Naive B cell (primary cell): ENCODE results near the gene MTMR4. TPM values are rescaled to one million over a fixed set of nuclear protein-coding genes. Genes with fewer than 3 reads are reported as not detected.

Experiments used
- ATAC-seq, 2 donors: fragments of 150-1000 bp; cut with Tn5 transposase; 2 replicates each; pipeline ENCODE4 v1.10.0; 2021; ENCODE audit warnings: low read depth in 2 of 2, mild to moderate bottlenecking in 2 of 2, moderate library complexity in 2 of 2
- DNase-seq: peaks from one replicate; pipeline ENCODE4 v3.0.0; 2022
- H3K27ac Mint-ChIP-seq, 6 donors: one replicate each; pipeline ENCODE4 v1.8.0; 2020 to 2022; ENCODE audit warnings: mild to moderate bottlenecking in 6 of 6, mixed read lengths in 6 of 6, moderate library complexity in 5 of 6, inconsistent platforms in 2 of 6
- H3K27me3 Mint-ChIP-seq, 3 donors: one replicate each; pipeline ENCODE4 v1.8.0; 2021 to 2022; ENCODE audit warnings: mixed read lengths in 3 of 3, mild to moderate bottlenecking in 1 of 3
- H3K36me3 Mint-ChIP-seq, 2 donors: one replicate each; pipeline ENCODE4 v1.8.0; 2020 to 2022; ENCODE audit warnings: mixed read lengths in 2 of 2, inconsistent platforms in 1 of 2, mild to moderate bottlenecking in 1 of 2
- H3K4me1 Mint-ChIP-seq, 3 donors: one replicate each; pipeline ENCODE4 v1.8.0; 2020 to 2022; ENCODE audit warnings: mixed read lengths in 3 of 3, inconsistent platforms in 1 of 3, mild to moderate bottlenecking in 1 of 3, moderate library complexity in 1 of 3
- H3K4me3 Mint-ChIP-seq, 8 donors: one replicate each; pipeline ENCODE4 v1.8.0; 2020 to 2022; ENCODE audit warnings: mild to moderate bottlenecking in 8 of 8, mixed read lengths in 8 of 8, moderate library complexity in 8 of 8, inconsistent platforms in 2 of 8
- H3K9me3 Mint-ChIP-seq, 7 donors: one replicate each; pipeline ENCODE4 v1.8.0; 2020 to 2022; ENCODE audit warnings: mixed read lengths in 7 of 7, mild to moderate bottlenecking in 5 of 7, inconsistent platforms in 2 of 7, moderate library complexity in 1 of 7
- polyA plus RNA-seq, 6 donors: library from polyadenylated mRNA; unstranded; fragments of 300-500 nt; fragmentation: Illumina TruSeq; gene quantifications; one replicate each; pipeline ENCODE4 v1.2.3, GENCODE V29; 2021; ENCODE audit warnings: low read depth in 6 of 6

MTMR4 gene
- polyA plus RNA-seq, 6 donors from 2014 or later, result 12.9 to 35.7 (median 30.4) TPM

DNA sequence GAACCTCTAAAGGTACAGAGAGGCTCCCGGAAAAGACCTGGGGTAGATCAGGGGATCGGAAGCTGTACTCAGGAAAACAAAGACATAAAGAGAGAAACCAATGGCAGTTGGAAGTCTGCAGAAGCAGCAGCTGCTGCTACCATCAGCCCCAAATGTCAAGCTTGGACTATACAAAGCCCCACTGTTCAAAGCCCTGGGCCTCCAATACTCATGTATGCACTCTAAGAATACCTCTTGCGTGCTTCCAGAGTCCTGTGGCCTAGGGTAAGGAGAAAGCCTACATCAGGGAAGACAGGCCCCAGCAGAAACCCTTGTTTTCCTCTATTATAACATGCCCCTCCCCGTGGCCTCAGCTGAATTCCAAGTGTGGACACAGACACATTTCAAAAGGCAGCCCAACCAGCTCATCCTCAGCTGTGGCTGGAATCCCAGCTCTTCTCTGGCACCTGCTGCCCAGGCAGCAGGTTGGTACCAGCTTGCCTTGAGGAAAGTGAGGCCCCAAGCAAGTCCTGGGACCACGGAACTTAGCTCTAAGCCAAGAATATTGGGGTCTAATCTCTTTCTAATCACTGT lies 19.3 kb upstream of the MTMR4 start:
- H3K4me1 Mint-ChIP-seq, result peaks cover 0 to 11% (median 9%) of the 10 kb centered on the region in 3 donors
- peak overlapping the region in 4 of 8 donors; percentile 23 to 79 (median 44) for H3K4me3 Mint-ChIP-seq
- H3K9me3 Mint-ChIP-seq, result no peaks in the 10 kb centered on the region
- no peaks in the 10 kb centered on the region for H3K36me3 Mint-ChIP-seq
- H3K27ac Mint-ChIP-seq, result peak overlapping the region in 2 of 6 donors; percentile 16 to 22
- peaks cover 20 to 57% (median 51%) of the 10 kb centered on the region in 3 donors for H3K27me3 Mint-ChIP-seq
- ATAC-seq (no peak), DNase-seq (no peak)

DNA sequence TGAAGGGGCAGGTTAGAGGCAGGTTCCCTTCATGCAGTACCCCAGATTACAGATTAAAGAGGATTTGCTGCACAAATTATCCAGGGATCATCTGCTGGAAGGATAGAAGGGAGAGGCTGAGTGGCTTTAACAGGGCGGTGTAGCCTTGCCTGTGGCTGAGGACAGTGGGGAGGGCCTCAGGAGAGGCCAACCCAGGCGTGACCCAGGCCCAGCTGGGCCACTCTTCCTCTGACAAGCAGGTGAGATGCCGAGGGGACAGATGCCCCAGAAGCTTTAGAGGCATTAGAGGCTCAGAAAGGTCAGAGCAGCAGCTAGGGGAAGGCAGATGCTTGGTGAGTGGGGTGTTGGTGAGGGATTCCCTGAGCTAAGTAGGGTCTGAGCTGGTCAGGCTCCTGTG lies 18.1 kb upstream of the MTMR4 start:
- Mint-ChIP-seq H3K9me3 (no peaks in the 10 kb centered on the region), H3K27ac (no peak overlapping the region), H3K4me1 (peaks cover 0 to 11% (median 9%) of the 10 kb centered on the region in 3 donors), H3K36me3 (no peaks in the 10 kb centered on the region), H3K4me3 (peak overlapping the region in 7 of 8 donors; percentile 23 to 85 (median 72)), H3K27me3 (peaks cover 20 to 58% (median 51%) of the 10 kb centered on the region in 3 donors)
- DNase-seq (no peak), ATAC-seq (no peak)

DNA sequence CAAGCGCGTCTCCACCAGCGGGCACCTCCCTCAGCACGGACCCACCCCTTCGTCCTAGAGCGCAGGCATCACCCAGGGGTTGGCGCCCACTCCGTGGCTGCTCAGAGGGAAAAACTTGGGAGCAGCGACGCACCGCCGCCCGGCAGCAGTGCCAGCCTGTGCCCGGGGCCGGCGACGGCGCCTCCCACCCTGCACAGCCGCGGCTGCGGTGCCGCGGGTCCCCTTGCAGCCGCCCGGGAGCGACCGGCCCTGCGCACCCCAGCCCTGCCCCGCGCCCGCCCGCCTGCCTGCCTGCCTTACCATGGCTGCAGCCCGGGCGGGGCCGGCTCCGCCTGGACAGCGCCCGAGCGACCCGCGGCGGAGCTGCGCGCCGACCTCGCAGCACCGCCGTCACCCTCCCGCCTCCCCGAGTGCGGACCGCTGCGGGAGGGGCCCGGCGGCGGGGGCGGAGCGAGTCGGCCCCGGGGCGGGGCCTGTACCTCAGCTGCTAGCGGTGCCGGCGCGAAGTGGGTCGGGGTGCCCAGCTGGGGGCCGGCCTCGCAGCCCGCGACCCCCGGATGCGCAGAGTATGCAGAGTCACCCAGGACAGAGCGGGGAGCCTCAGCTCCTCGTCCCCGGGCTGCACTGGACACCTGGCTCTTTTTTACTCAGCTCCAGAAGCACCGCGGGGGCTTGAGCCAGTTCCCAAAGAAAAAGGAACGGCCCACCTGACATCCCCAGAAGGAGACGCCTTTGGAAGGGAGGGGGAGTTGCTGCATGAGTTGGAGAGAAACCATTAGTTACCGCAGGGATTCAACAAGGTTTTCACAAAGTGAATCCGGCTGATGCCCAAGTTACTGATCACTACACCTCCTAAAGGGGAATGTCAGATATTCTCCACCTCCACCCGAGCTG lies 17.5 kb upstream of the MTMR4 start:
- peak overlapping the region; percentile 23 to 86 (median 73) for H3K4me3 Mint-ChIP-seq
- H3K27me3 Mint-ChIP-seq, result peaks cover 20 to 63% (median 55%) of the 10 kb centered on the region in 3 donors
- ATAC-seq (peak; percentile 90 to 93), DNase-seq (peak; percentile 66)
- H3K9me3 Mint-ChIP-seq, result no peaks in the 10 kb centered on the region
- no peak overlapping the region for H3K27ac Mint-ChIP-seq
- H3K4me1 Mint-ChIP-seq, result peaks cover 4 to 16% (median 11%) of the 10 kb centered on the region in 3 donors
- H3K36me3 Mint-ChIP-seq, result no peaks in the 10 kb centered on the region

DNA sequence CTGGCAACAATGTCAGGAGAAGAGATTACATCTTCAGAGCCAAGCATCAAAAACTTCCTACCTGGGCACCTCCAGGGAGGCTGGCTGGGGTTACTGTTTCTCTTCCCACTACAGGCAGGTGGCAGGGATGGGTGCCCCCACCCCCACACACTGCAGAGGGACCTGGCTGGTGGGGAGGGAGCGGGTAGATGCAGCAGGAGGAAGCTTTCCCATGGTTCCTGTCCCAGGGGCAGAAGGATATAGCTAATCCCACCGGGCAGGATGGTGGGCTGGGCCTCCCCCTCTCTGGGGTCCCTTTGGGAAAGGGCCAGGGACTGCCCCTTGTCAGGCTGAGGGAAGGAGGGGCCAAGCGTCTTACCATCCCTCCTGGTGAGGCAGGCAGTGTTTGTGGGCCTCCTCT lies 16.7 kb upstream of the MTMR4 start:
- ATAC-seq (no peak), DNase-seq (no peak)
- Mint-ChIP-seq H3K27me3 (peaks cover 19 to 59% (median 56%) of the 10 kb centered on the region in 3 donors), H3K4me1 (peaks cover 7 to 20% (median 11%) of the 10 kb centered on the region in 3 donors), H3K36me3 (no peaks in the 10 kb centered on the region), H3K9me3 (no peaks in the 10 kb centered on the region), H3K27ac (no peak overlapping the region), H3K4me3 (peak overlapping the region; percentile 55 to 86 (median 68))

DNA sequence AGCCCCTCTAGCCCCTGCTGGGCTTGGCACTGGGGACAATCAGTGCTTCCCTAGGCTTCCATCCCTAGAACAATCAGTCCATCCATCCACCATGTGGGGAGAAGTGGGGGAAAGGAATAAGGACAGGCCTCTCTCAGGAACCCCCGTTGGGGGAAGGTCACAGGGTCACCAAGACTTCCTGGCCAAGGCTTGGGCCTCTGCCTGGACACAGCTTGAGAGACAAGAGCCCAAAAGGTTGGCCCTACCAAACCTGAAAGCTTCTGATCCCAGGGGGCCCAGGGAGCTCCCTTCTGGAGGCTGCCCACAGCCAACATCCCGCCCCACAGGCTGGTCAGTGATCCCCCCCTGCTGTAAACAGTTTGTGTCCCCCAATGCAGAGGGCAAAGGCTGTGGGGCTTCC lies 16.2 kb upstream of the MTMR4 start:
- Mint-ChIP-seq H3K27me3 (peaks cover 15 to 54% (median 52%) of the 10 kb centered on the region in 3 donors), H3K4me1 (peaks cover 7 to 20% (median 11%) of the 10 kb centered on the region in 3 donors)

DNA sequence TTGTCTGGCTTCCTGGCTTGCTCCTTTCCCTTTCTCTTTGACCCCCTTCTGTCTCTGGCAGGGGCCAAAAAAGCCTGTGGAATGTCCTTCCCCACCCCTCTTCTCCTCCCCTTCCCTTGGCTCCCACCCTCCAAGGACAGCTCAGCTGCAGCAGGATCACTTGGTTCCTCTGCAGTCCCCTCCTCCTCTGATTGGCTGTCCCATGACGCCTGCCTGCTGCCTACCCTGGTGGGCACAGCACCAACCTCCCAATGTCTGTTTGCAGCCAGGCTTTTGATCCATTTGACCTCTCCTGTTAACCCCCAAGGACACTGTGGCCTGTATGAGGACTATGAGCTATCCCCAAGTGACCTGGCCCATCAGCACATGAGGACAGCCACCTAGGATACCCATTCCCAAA lies 14.8 kb upstream of the MTMR4 start:
- Mint-ChIP-seq H3K27me3 (peaks cover 11 to 41% (median 38%) of the 10 kb centered on the region in 3 donors), H3K36me3 (no peaks in the 10 kb centered on the region), H3K4me1 (peaks cover 7 to 20% (median 11%) of the 10 kb centered on the region in 3 donors), H3K27ac (peak overlapping the region in 1 of 6 donors; percentile 71), H3K9me3 (no peaks in the 10 kb centered on the region), H3K4me3 (no peak overlapping the region)
- ATAC-seq, result no peak
- no peak for DNase-seq

More for the DNA sequence above, 16.2 kb upstream of the MTMR4 start:
- no peaks in the 10 kb centered on the region for H3K36me3 Mint-ChIP-seq
- peak overlapping the region; percentile 29 to 74 (median 62) for H3K4me3 Mint-ChIP-seq
- no peaks in the 10 kb centered on the region for H3K9me3 Mint-ChIP-seq
- DNase-seq (no peak), ATAC-seq (no peak)
- no peak overlapping the region for H3K27ac Mint-ChIP-seq

DNA sequence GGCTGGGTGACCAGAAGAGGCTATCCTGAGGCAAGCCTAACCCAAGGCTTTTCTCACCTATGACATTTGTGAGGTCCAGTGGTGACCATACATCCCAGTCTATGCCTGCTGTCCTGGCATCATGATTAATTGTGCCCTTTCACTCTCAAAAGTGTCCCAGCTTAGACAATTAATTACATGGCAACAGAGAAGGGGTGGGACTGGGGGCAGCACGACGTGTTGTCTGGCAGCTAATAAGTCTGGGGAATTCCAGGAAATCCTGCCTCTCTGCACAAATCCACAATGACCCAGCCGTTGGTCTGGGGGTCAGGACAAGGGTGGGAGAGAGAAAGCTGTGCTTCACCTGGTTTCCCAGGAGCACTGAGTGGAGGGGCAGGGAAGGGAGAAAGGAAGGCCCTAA lies 14.0 kb upstream of the MTMR4 start:
- Mint-ChIP-seq H3K27ac (no peak overlapping the region), H3K4me3 (peak overlapping the region in 1 of 8 donors; percentile 12), H3K4me1 (peaks cover 7 to 20% (median 11%) of the 10 kb centered on the region in 3 donors), H3K27me3 (peaks cover 9 to 36% (median 33%) of the 10 kb centered on the region in 3 donors), H3K36me3 (no peaks in the 10 kb centered on the region), H3K9me3 (no peaks in the 10 kb centered on the region)
- no peak for DNase-seq
- ATAC-seq, result no peak

DNA sequence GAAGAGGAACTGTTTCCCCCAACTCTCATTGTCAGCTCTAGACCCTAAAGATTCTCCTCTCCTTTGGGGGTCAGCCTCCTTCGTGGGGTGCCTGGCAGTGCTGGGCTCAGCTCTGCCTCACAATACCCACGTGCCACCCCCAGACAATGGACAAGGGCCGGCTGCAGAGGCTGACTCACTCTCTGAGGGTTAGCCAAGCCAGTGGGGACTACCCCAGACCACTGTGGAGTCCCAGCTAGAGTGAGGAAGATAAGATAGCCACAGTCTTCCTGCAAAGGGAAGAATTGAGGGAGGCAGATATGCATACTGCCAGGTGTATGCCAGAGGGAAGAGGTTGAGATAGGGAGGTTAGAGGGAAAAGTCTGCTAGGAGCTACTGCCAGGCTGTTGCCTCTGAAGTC lies 13.5 kb upstream of the MTMR4 start:
- no peaks in the 10 kb centered on the region for H3K9me3 Mint-ChIP-seq
- H3K4me3 Mint-ChIP-seq, result peak overlapping the region in 1 of 8 donors; percentile 12
- ATAC-seq, result no peak
- peak overlapping the region in 1 of 6 donors; percentile 90 for H3K27ac Mint-ChIP-seq
- H3K4me1 Mint-ChIP-seq, result peaks cover 7 to 18% (median 11%) of the 10 kb centered on the region in 3 donors
- H3K27me3 Mint-ChIP-seq, result peaks cover 5 to 32% (median 28%) of the 10 kb centered on the region in 3 donors
- no peaks in the 10 kb centered on the region for H3K36me3 Mint-ChIP-seq
- DNase-seq, result no peak

DNA sequence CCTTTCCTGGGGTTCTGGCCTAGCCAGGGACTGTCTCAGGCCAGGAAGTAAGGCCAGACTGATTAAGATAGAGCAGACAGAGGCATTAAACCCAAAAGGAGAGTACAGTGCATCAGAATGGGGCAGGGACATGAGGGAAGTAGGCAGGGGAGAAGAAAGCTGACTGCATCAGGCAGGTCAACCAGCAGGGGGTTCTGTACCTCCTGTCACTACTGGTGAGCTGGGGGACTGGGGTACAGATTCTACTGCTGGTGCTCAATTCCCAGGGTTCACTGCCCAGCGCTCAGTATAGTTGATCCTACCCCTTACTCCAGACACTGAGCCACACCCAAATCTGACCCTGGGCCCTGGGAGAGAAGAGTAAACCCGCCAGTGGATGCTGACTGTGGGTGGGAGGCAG lies 12.9 kb upstream of the MTMR4 start:
- no peak for DNase-seq
- Mint-ChIP-seq H3K4me3 (no peak overlapping the region), H3K36me3 (no peaks in the 10 kb centered on the region), H3K4me1 (peaks cover 4 to 11% (median 7%) of the 10 kb centered on the region in 3 donors), H3K27ac (peak overlapping the region in 5 of 6 donors; percentile 43 to 89 (median 60)), H3K27me3 (peaks cover 2 to 25% (median 22%) of the 10 kb centered on the region in 3 donors), H3K9me3 (no peaks in the 10 kb centered on the region)
- ATAC-seq, result no peak

DNA sequence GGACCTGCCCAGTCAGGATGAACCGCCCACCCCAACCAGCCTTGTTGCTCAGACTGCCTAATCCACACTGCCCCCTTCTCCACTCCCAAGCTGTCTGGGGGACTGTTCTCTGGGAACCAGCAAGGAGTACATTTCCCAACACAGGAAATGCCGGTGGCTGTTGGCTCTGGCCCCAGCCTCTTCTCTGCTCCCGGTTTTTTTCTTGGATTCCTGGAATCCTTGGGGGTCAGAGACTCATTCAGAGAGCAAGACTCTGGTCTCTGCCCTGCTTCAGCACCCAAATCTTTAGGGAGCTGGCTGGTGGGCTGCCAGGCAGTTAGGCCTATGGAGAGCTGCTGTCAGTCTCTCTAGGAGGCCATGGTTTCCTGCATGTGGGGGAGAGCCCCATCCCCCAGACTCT lies 10.8 kb upstream of the MTMR4 start:
- DNase-seq, result no peak
- ATAC-seq, result no peak
- Mint-ChIP-seq H3K4me1 (peaks cover 2 to 9% (median 7%) of the 10 kb centered on the region in 3 donors), H3K4me3 (peak overlapping the region in 1 of 8 donors; percentile 37), H3K9me3 (no peaks in the 10 kb centered on the region), H3K36me3 (no peaks in the 10 kb centered on the region), H3K27me3 (peaks cover 0 to 23% (median 21%) of the 10 kb centered on the region in 3 donors), H3K27ac (no peak overlapping the region)

DNA sequence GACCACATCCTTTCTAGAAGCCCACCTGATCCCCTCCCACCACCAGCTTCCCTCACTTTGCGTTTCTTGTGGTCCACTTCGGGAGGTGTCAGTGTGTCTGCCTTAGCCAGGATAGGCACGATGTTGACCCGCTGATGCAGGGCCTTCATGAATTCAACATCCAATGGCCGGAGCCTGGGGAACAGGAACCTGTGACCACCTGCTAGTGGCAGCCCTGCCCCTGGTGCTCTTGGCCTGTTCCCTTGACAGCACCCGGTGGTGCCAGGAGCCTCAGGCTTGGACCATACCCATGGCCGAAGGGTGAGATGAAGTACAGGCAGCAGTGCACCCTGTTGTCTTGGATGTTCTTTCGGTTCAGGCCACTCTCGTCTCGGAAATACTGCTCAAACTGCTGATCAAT lies 7.2 kb upstream of the MTMR4 start:
- Mint-ChIP-seq H3K27ac (peak overlapping the region in 1 of 6 donors; percentile 66), H3K36me3 (no peaks in the 10 kb centered on the region), H3K27me3 (peaks cover 0 to 3% (median under 1%) of the 10 kb centered on the region in 3 donors), H3K4me1 (peaks cover 6 to 17% (median 7%) of the 10 kb centered on the region in 3 donors), H3K9me3 (no peaks in the 10 kb centered on the region), H3K4me3 (peak overlapping the region in 1 of 8 donors; percentile 60)
- DNase-seq, result no peak
- ATAC-seq, result no peak

DNA sequence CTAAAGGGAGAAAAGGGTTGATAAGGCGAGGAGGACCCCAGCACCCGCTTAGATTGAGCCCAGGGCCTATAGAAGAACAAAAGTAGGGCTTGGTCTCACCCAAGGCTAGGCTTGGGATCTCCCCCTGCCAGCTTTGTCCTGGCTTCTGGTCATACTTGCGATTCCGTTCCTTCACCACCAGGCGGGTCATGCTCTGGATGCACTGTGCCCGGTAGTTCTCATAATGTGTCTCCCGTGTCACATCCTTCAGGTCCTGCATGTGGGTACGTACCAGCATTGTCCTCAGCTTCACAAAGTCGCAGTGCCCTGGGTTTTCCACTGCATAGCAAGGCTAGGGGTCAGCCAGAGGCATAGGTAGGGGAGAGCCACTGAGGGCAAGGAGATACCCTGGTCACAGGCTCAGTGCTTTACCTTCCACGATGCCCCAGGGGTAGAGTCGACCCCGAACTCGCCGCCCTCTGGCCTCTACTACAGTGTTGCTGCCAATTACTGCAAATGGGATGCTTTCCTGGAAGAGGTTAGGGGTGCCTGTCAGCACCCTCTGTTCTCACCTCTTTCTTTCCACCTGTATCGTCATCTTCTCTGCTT lies 6.5 kb upstream of the MTMR4 start:
- DNase-seq (no peak), ATAC-seq (no peak)
- H3K27ac Mint-ChIP-seq, result peak overlapping the region in 1 of 6 donors; percentile 42
- H3K27me3 Mint-ChIP-seq, result no peaks in the 10 kb centered on the region
- peaks cover 13 to 25% (median 13%) of the 10 kb centered on the region in 3 donors for H3K4me1 Mint-ChIP-seq
- H3K36me3 Mint-ChIP-seq, result no peaks in the 10 kb centered on the region
- H3K9me3 Mint-ChIP-seq, result no peaks in the 10 kb centered on the region
- peak overlapping the region in 4 of 8 donors; percentile 20 to 60 (median 46) for H3K4me3 Mint-ChIP-seq

DNA sequence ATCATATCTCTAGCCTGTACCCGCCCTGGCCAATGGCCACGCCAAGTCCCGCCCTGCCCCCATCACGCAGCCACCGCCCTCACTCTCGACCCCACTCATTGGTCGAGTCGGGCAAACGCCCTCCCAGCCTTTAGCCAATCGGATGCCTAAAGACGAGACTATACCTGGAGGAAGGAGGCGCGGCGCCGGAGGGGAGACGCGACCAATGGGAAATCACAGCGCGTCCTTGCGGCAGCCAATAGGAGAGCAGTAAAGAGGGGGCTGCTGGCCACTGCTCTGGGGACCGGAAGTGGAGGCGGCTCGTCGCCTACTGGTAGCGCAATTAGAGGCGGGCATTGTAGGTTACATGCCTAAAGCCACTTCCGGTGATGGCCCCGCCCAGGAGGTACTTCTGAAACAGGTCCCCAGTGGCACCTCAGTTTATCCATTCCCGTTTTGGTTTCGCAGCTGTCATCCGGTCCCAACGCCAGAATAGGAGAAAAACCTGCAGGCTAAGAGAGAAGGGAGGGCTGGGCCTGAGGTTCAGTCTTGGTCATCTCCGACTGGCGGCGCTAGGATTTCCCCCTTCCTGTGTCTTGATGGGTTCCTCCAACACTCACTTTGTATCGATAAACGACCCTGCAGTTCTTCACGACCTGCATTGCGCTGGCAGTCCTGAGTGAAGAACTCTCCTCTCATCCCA lies 3.6 kb upstream of the MTMR4 start:
- Mint-ChIP-seq H3K36me3 (no peaks in the 10 kb centered on the region), H3K4me1 (peaks cover 33 to 48% (median 37%) of the 10 kb centered on the region in 3 donors), H3K27ac (peak overlapping the region; percentile 88 to 98 (median 96)), H3K27me3 (no peaks in the 10 kb centered on the region), H3K9me3 (no peaks in the 10 kb centered on the region), H3K4me3 (peak overlapping the region; percentile 83 to 100 (median 96))
- DNase-seq (peak; percentile 100), ATAC-seq (peak; percentile 77)
